ENCODE measurements around the gene SLC25A13.

DNA sequence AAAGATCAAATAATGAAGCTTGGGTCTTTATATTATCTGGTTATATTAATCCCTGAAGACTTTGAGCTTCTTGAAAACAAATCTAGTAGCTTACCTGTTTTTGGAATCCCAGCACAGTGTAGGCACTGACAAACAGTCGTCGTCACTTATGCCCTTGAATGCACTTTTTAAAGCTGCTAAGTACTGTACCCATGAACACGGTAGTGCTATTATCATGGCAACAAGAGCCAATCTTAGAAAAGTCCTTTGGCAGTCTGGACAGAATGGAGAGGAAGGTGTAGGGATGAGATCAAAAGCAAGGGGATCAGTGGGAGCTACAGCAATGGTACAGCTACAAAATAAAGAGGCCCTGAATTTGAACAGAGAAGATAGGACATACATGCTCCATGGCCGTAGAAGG lies 9.4 kb downstream of the SLC25A13 start:
- TF ChIP-seq PATZ1 (CRISPR knock-in tag; IDR thresholded peaks at IDR 0.05; ENCODE audit: borderline replicate concordance) (no peak), ESRRG (CRISPR knock-in tag; IDR thresholded peaks at IDR 0.05) (no peak), BACH2 (CRISPR knock-in tag; IDR thresholded peaks at IDR 0.05; ENCODE audit: borderline replicate concordance) (no peak), ISL1 (CRISPR knock-in tag; IDR thresholded peaks at IDR 0.05) (no peak), CREB5 (CRISPR knock-in tag; IDR thresholded peaks at IDR 0.05; ENCODE audit: low read depth) (no peak), POU6F1 (CRISPR knock-in tag; IDR thresholded peaks at IDR 0.05; ENCODE audit: borderline replicate concordance, low read depth) (no peak)

Measured in SK-N-SH treated with all-trans-retinoic acid at 6 μM for 48 hours (cell line).